Effector CD4-positive, alpha-beta T cell (primary cell): Measurements from ENCODE around the gene NOL4L.

Experiments
- DNase-seq: peaks from one replicate; pipeline ENCODE4 v3.0.0-alpha.2; 2020

NOL4L gene

DNA sequence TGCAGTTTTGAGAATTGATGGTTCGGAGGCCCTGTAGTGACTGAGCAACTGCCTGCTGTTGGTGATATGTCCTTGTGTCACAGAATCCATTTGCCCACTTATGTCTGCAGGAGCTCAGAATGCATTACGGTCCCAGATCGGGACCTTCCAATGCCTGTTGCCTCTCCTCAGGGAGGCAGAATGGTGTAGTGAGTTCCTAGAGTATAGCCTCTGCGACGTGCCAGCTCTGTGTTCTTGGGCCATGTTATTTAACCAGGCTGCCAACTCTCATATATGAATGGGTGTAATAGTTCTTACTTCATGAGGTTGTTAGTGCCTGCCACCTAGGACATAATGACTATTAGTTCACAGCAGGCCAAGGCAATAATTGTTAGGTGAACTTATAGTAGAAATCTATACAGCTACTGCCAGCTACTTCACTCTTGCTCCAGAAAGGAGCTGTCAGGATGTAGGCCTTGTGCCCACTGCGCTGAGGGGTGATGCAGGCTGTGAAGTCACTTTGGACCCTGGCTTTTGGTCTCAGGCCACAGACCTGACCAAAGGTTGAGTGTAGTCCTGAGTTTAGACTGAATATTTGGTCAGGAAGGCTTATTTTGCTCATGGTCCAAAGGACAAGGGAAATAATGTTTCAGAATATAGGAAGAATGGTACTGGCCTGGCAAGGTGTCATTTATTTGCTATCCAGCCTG, 144.9 kb downstream of the NOL4L start:
- DNase-seq: no peak

DNA sequence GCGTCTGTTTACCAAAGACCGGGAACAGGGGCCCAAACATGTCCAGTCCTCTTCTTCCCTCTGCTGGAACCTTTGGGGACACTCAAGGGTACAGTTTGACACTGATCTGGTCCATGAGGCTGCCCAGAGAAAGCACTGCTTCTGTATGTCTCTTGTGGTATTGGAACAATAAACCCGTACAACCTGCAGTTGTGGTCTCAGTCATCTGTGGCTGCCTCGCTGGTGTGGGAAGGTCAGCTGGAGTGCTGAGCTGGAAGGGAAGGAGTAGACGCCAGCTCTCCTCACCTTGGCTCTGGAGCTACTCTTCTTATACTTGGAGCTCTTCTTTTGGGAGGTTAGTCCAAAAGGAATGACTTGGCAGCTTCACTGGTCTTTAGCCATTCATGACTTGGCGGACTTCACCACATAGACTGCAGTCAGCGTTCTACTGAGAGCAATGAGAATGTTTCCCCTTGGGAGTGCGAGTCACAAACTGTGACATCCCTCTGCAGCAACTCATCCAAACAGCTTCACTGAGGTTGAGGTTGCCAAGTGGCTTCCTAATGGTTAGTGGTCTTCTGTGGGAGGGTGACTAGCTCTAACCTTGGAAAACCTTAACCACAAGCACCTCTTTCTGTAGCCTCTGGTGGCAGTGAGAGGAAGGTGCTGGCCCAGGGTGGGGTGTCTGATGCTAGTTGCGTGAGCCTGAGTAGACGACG, 145.9 kb downstream of the NOL4L start:
- DNase-seq: no peak

DNA sequence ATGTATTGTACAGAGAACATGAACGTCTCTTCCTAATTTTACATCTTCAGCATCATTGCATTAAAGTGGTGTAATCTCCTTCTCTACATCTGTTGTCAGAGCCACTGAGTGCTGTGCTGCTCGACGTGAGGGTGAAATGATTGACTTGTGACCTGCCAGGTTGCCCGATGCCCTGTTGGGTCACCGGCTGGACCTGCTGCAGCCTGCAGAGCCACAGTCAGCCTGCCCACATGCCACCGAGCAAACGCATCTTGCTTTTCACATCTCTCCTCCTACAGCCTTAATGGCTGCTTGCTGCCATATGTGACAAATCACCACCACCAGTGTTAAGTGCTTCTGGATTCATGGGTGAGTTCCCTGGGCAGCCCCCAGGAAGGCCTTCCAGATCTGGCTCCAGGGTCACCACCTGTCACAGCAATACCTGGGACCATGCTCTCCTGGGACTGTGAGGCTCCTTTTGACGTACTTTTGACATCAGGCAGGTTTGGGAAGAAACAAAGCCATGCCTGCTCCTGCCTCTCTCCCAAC, 146.7 kb downstream of the NOL4L start:
- DNase-seq: no peak

DNA sequence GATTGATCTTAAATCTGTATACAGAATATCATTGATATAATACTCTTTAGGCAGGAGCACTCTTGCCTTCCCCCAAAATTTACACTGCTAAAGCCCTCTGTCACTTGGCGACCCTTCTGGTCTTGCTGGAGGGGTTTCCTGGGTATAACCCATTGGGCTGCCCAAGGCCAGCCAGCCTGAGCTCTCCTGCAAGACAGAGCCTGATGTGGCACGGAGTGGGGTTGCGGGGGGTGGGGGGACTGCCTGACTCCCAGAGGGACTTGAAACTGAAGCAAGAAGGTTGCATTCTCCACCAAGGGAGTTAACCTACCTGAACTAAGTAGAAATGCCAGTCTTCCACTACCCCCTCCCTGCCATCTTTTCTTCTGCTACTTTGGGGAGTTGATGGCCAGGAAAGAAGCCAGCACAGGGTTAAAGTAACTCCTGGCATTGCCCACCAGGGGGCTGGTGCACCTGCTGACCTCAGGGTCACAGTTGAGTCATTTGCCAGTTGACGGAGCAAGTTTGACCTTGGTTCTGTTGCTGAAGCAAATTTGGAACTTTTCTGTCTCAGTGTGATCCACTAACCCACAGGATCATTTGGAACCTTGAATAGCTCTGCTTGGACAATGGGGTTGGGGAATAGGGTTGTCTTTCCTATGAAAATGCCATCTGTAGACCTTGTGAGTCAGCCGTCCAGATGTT, 147.6 kb downstream of the NOL4L start:
- DNase-seq: no peak

DNA sequence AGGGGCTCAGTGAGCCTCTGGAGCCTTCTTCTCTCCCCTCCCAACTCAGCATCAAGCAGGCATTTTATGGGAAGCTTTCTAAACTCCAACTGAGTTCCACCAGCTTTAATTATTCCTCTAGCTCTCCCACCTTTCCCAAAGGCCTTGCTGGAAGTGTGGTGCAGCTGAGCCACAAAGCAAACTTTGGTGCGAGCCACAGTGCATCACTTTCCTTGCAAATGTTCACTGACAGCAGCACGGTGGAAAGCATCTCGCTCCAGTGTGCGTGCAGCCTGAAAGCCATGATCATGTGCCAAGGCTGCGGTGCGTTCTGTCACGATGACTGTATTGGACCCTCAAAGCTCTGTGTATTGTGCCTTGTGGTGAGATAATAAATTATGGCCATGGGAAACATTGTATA, 148.2 kb downstream of the NOL4L start:
- no peak for DNase-seq

DNA sequence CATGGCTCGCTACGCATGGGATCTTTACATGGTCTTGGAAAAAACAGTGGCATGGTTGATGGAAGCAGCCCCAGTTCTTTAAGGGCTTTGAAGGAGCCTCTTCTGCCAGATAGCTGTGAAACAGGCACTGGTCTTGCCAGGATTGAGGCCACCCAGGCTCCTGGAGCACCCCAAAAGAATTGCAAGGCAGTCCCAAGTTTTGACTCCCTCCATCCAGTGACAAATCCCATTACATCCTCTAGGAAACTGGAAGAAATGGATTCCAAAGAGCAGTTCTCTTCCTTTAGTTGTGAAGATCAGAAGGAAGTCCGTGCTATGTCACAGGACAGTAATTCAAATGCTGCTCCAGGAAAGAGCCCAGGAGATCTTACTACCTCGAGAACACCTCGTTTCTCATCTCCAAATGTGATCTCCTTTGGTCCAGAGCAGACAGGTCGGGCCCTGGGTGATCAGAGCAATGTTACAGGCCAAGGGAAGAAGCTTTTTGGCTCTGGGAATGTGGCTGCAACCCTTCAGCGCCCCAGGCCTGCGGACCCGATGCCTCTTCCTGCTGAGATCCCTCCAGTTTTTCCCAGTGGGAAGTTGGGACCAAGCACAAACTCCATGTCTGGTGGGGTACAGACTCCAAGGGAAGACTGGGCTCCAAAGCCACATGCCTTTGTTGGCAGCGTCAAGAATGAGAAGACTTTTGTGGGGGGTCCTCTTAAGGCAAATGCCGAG, 148.8 kb downstream of the NOL4L start:
- no peak for DNase-seq

DNA sequence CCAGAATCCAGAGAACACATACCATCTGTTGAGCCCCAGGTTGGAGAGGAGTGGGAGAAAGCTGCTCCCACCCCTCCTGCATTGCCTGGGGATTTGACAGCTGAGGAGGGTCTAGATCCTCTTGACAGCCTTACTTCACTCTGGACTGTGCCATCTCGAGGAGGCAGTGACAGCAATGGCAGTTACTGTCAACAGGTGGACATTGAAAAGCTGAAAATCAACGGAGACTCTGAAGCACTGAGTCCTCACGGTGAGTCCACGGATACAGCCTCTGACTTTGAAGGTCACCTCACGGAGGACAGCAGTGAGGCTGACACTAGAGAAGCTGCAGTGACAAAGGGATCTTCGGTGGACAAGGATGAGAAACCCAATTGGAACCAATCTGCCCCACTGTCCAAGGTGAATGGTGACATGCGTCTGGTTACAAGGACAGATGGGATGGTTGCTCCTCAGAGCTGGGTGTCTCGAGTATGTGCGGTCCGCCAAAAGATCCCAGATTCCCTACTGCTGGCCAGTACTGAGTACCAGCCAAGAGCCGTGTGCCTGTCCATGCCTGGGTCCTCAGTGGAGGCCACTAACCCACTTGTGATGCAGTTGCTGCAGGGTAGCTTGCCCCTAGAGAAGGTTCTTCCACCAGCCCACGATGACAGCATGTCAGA, 149.6 kb downstream of the NOL4L start:
- no peak for DNase-seq

- DNase-seq: no peak
These were observed 150.7 kb downstream of the NOL4L start for GRCh38 chr20:32434434-32434833.

GRCh38 chr20:32433311-32434021, 151.7 kb downstream of the NOL4L start:
- DNase-seq: no peak

- DNase-seq: no peak
These were observed 152.9 kb downstream of the NOL4L start for GRCh38 chr20:32432277-32432676.

DNA sequence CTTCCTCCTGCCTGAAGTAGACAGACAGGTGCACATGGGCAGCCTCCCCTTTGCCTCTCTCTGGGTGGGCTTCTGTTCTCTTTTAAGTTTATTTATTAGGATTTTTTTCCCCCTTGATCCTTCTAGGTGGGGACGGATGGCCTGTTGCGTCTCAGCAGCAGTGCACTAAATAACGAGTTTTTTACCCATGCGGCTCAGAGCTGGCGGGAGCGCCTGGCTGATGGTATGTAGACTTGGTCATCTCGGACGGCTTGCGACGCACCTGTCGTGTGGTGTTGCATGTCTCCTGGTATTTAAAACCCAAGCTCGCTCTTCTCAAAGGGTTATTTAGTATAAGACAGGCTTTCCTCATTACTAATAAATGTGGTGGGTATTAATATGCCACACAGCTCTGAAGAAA, 153.7 kb downstream of the NOL4L start:
- no peak for DNase-seq

- no peak for DNase-seq
These were observed 155.3 kb downstream of the NOL4L start for GRCh38 chr20:32429745-32430360.

DNA sequence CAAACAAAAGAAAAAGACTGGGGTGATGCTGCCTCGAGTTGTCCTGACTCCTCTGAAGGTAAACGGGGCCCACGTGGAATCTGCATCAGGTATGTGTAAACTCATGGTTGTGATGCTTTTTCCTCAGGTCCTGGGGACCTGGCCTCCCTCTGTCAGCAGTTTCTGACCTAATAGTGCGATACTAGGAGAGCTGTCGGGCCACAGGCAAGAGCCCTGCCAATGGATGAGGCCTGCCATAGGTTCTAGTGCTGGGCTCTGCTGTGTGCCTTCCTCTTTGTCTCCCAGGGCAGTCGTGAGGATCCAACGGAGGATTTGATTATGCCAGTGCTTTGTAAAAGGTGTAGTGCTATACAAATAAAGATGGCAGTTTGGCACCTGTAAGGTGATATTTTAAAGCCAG, 155.8 kb downstream of the NOL4L start:
- no peak for DNase-seq

- no peak for DNase-seq
These were observed 157.1 kb downstream of the NOL4L start for GRCh38 chr20:32427996-32428395.

- no peak for DNase-seq
These were observed 163.8 kb downstream of the NOL4L start for GRCh38 chr20:32421290-32421689.

- no peak for DNase-seq
These were observed 166.8 kb downstream of the NOL4L start for GRCh38 chr20:32418376-32418775.

- no peak for DNase-seq
These were observed 168.9 kb downstream of the NOL4L start for GRCh38 chr20:32416206-32416605.

- no peak for DNase-seq
These were observed 169.6 kb downstream of the NOL4L start for GRCh38 chr20:32415494-32415893.

DNA sequence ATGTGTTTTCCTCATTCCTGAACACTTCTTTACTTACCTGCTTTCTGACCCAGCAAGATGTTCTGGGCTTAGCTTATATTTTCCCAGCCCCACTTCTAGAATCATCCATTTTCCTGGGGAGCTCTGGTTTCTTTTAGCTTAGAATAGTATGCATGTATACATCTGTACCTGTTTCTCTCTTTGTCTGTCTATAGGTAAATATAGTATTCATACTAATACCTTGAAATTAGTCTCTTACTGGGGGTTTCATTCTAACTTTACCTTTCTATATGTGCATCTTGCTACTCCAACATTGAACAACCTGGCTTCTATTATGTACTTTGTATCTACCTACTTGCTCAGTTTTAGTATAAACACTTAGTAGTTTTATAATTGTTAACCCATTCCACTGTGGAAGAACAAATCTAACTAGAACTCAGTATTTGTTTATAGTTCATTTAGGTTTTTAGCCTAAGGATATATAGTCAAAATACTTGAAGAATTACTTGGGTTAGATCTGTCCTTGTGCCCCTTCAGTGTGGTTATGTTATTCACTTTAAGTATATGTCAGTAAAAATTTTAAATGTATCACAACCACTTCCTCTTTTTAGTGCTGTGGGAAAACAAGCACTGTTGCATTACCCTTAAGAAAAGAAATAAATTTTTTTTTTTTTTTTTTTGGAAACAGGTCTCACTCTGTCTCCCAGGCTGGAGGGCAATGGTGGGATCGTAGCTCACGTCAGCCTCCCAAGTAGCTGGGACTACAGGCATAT, 173.0 kb downstream of the NOL4L start:
- DNase-seq: no peak

DNA sequence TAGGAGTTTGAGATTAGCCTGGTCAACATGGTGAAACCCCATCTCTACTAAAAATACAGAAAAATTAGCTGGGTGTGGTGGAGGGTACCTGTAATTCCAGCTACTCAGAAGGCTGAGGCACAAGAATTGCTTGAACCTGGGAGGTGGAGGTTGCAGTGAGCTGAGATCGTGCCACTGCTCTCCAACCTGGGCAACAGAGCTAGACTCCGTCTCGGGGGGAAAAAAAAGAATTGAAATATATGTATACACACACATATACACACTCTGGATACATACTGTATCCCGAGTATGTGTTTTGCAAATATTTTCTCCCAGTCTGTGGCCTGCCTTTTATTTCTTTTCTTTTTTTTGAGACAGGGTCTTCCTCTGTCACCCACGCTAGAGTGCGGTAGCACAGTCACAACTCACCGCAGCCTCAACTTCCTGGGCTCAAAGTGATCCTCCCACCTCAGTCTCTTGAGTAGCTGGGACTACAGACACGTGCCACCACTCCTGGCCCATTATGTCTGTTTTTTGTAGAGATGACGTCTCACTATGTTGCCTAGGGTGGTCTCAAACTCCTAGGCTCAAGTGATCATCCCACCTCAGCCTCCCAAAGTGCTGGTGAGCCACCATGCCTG, 177.9 kb downstream of the NOL4L start:
- DNase-seq: peak; percentile 51
